ENCODE data around the gene TTLL11.
A peak's percentile ranks its signal among the peaks of the same experiment; 100 is the strongest.

Gene TTLL11

GRCh38 chr9:122051351-122052321 is 41.5 kb downstream of the TTLL11 start:
- Histone ChIP-seq H3K4me2 (ENCODE audit: low read length) (peak overlapping the region; percentile 25), H3K36me3 (ENCODE audit: insufficient read depth, low read length) (no peaks in the 10 kb centered on the region), H3K27me3 (ENCODE audit: control insufficient read depth, insufficient read depth, low read length) (no peaks in the 10 kb centered on the region), H3K9me3 (replicated peaks; ENCODE audit: low read length) (no peaks in the 10 kb centered on the region), H3K4me3 (ENCODE audit: low read length) (no peak overlapping the region), H3K4me1 (ENCODE audit: control insufficient read depth, insufficient read depth, low read length) (peaks cover 6% of the 10 kb centered on the region), H3K9ac (ENCODE audit: low read depth, low read length) (no peak overlapping the region)

- no peaks in the 10 kb centered on the region for H3K27me3 ChIP-seq (ENCODE audit: control insufficient read depth, insufficient read depth, low read length)
- H3K4me2 ChIP-seq (ENCODE audit: low read length) = no peak overlapping the region
- no peaks in the 10 kb centered on the region for H3K9me3 ChIP-seq (replicated peaks; ENCODE audit: low read length)
- peaks cover 6% of the 10 kb centered on the region for H3K4me1 ChIP-seq (ENCODE audit: control insufficient read depth, insufficient read depth, low read length)
- no peak overlapping the region for H3K4me3 ChIP-seq (ENCODE audit: low read length)
- H3K9ac ChIP-seq (ENCODE audit: low read depth, low read length) = no peak overlapping the region
- no peaks in the 10 kb centered on the region for H3K36me3 ChIP-seq (ENCODE audit: insufficient read depth, low read length)
Measured at GRCh38 chr9:122050167-122050566, 42.9 kb downstream of the TTLL11 start.

GRCh38 chr9:122042056-122042455 is 51.1 kb downstream of the TTLL11 start:
- Histone ChIP-seq H3K4me1 (ENCODE audit: control insufficient read depth, insufficient read depth, low read length) (peaks cover 8% of the 10 kb centered on the region), H3K9ac (ENCODE audit: low read depth, low read length) (no peak overlapping the region), H3K4me3 (ENCODE audit: low read length) (no peak overlapping the region), H3K9me3 (replicated peaks; ENCODE audit: low read length) (no peaks in the 10 kb centered on the region), H3K4me2 (ENCODE audit: low read length) (no peak overlapping the region), H3K36me3 (ENCODE audit: insufficient read depth, low read length) (no peaks in the 10 kb centered on the region), H3K27me3 (ENCODE audit: control insufficient read depth, insufficient read depth, low read length) (no peaks in the 10 kb centered on the region)

- Histone ChIP-seq H3K36me3 (ENCODE audit: insufficient read depth, low read length) (no peaks in the 10 kb centered on the region), H3K27me3 (ENCODE audit: control insufficient read depth, insufficient read depth, low read length) (no peaks in the 10 kb centered on the region), H3K9ac (ENCODE audit: low read depth, low read length) (no peak overlapping the region), H3K4me3 (ENCODE audit: low read length) (no peak overlapping the region), H3K4me2 (ENCODE audit: low read length) (no peak overlapping the region), H3K4me1 (ENCODE audit: control insufficient read depth, insufficient read depth, low read length) (peaks cover 12% of the 10 kb centered on the region), H3K9me3 (replicated peaks; ENCODE audit: low read length) (no peaks in the 10 kb centered on the region)
Measured at GRCh38 chr9:122040561-122041242, 52.4 kb downstream of the TTLL11 start.

- Histone ChIP-seq H3K4me3 (ENCODE audit: low read length) (no peak overlapping the region), H3K9ac (ENCODE audit: low read depth, low read length) (no peak overlapping the region), H3K4me2 (ENCODE audit: low read length) (no peak overlapping the region), H3K27me3 (ENCODE audit: control insufficient read depth, insufficient read depth, low read length) (no peaks in the 10 kb centered on the region), H3K4me1 (ENCODE audit: control insufficient read depth, insufficient read depth, low read length) (peaks cover 12% of the 10 kb centered on the region), H3K36me3 (ENCODE audit: insufficient read depth, low read length) (no peaks in the 10 kb centered on the region), H3K9me3 (replicated peaks; ENCODE audit: low read length) (no peaks in the 10 kb centered on the region)
Measured at GRCh38 chr9:122039234-122039633, 53.9 kb downstream of the TTLL11 start.

GRCh38 chr9:122036988-122037387 is 56.1 kb downstream of the TTLL11 start:
- Histone ChIP-seq H3K9me3 (replicated peaks; ENCODE audit: low read length) (no peaks in the 10 kb centered on the region), H3K36me3 (ENCODE audit: insufficient read depth, low read length) (no peaks in the 10 kb centered on the region), H3K4me1 (ENCODE audit: control insufficient read depth, insufficient read depth, low read length) (peaks cover 23% of the 10 kb centered on the region), H3K9ac (ENCODE audit: low read depth, low read length) (no peak overlapping the region), H3K4me3 (ENCODE audit: low read length) (no peak overlapping the region), H3K4me2 (ENCODE audit: low read length) (no peak overlapping the region), H3K27me3 (ENCODE audit: control insufficient read depth, insufficient read depth, low read length) (no peaks in the 10 kb centered on the region)

GRCh38 chr9:122036408-122036807 is 56.7 kb downstream of the TTLL11 start:
- Histone ChIP-seq H3K9ac (ENCODE audit: low read depth, low read length) (no peak overlapping the region), H3K9me3 (replicated peaks; ENCODE audit: low read length) (no peaks in the 10 kb centered on the region), H3K4me2 (ENCODE audit: low read length) (no peak overlapping the region), H3K27me3 (ENCODE audit: control insufficient read depth, insufficient read depth, low read length) (no peaks in the 10 kb centered on the region), H3K4me3 (ENCODE audit: low read length) (no peak overlapping the region), H3K36me3 (ENCODE audit: insufficient read depth, low read length) (no peaks in the 10 kb centered on the region), H3K4me1 (ENCODE audit: control insufficient read depth, insufficient read depth, low read length) (peaks cover 28% of the 10 kb centered on the region)

- no peaks in the 10 kb centered on the region for H3K36me3 ChIP-seq (ENCODE audit: insufficient read depth, low read length)
- H3K9me3 ChIP-seq (replicated peaks; ENCODE audit: low read length) = no peaks in the 10 kb centered on the region
- H3K4me2 ChIP-seq (ENCODE audit: low read length) = no peak overlapping the region
- peaks cover 23% of the 10 kb centered on the region for H3K4me1 ChIP-seq (ENCODE audit: control insufficient read depth, insufficient read depth, low read length)
- no peaks in the 10 kb centered on the region for H3K27me3 ChIP-seq (ENCODE audit: control insufficient read depth, insufficient read depth, low read length)
- no peak overlapping the region for H3K4me3 ChIP-seq (ENCODE audit: low read length)
- H3K9ac ChIP-seq (ENCODE audit: low read depth, low read length) = no peak overlapping the region
Measured at GRCh38 chr9:122033775-122034373, 59.2 kb downstream of the TTLL11 start.

- no peak overlapping the region for H3K9ac ChIP-seq (ENCODE audit: low read depth, low read length)
- H3K4me1 ChIP-seq (ENCODE audit: control insufficient read depth, insufficient read depth, low read length) = peaks cover 23% of the 10 kb centered on the region
- no peaks in the 10 kb centered on the region for H3K36me3 ChIP-seq (ENCODE audit: insufficient read depth, low read length)
- H3K4me2 ChIP-seq (ENCODE audit: low read length) = peak overlapping the region; percentile 59
- H3K27me3 ChIP-seq (ENCODE audit: control insufficient read depth, insufficient read depth, low read length) = no peaks in the 10 kb centered on the region
- H3K4me3 ChIP-seq (ENCODE audit: low read length) = no peak overlapping the region
- H3K9me3 ChIP-seq (replicated peaks; ENCODE audit: low read length) = no peaks in the 10 kb centered on the region
Measured at GRCh38 chr9:122032346-122032745, 60.8 kb downstream of the TTLL11 start.

GRCh38 chr9:122031776-122032175 is 61.3 kb downstream of the TTLL11 start:
- peaks cover 19% of the 10 kb centered on the region for H3K4me1 ChIP-seq (ENCODE audit: control insufficient read depth, insufficient read depth, low read length)

GRCh38 chr9:122031157-122031556 is 62.0 kb downstream of the TTLL11 start:
- no peak overlapping the region for H3K4me3 ChIP-seq (ENCODE audit: low read length)
- peak overlapping the region; percentile 59 for H3K4me2 ChIP-seq (ENCODE audit: low read length)
- H3K36me3 ChIP-seq (ENCODE audit: insufficient read depth, low read length) = no peaks in the 10 kb centered on the region

More at GRCh38 chr9:122031776-122032175, 61.3 kb downstream of the TTLL11 start:
- Histone ChIP-seq H3K9me3 (replicated peaks; ENCODE audit: low read length) (no peaks in the 10 kb centered on the region), H3K36me3 (ENCODE audit: insufficient read depth, low read length) (no peaks in the 10 kb centered on the region), H3K9ac (ENCODE audit: low read depth, low read length) (no peak overlapping the region), H3K4me3 (ENCODE audit: low read length) (no peak overlapping the region), H3K4me2 (ENCODE audit: low read length) (peak overlapping the region; percentile 59), H3K27me3 (ENCODE audit: control insufficient read depth, insufficient read depth, low read length) (no peaks in the 10 kb centered on the region)

More at GRCh38 chr9:122031157-122031556, 62.0 kb downstream of the TTLL11 start:
- Histone ChIP-seq H3K27me3 (ENCODE audit: control insufficient read depth, insufficient read depth, low read length) (no peaks in the 10 kb centered on the region), H3K4me1 (ENCODE audit: control insufficient read depth, insufficient read depth, low read length) (peaks cover 18% of the 10 kb centered on the region), H3K9me3 (replicated peaks; ENCODE audit: low read length) (no peaks in the 10 kb centered on the region), H3K9ac (ENCODE audit: low read depth, low read length) (no peak overlapping the region)
